ENCODE measurements around the gene ITIH1.

The ITIH1 gene

GRCh38 chr3:52817221-52817620 lies 39.8 kb downstream of the ITIH1 start:
- DNase-seq: no peak

GRCh38 chr3:52817860-52818259 lies 40.5 kb downstream of the ITIH1 start:
- DNase-seq: no peak

GRCh38 chr3:52819936-52820335 lies 42.5 kb downstream of the ITIH1 start:
- no peak for DNase-seq

- no peak for DNase-seq
These were observed 43.3 kb downstream of the ITIH1 start for GRCh38 chr3:52820736-52821135.

- no peak for DNase-seq
These were observed 45.0 kb downstream of the ITIH1 start for GRCh38 chr3:52822363-52822762.

- DNase-seq: no peak
These were observed 46.6 kb downstream of the ITIH1 start for GRCh38 chr3:52824037-52824436.

- DNase-seq: no peak
These were observed 50.0 kb downstream of the ITIH1 start for GRCh38 chr3:52827441-52827840.

- DNase-seq: no peak
These were observed 50.5 kb downstream of the ITIH1 start for GRCh38 chr3:52827866-52828376.

- no peak for DNase-seq
These were observed 52.1 kb downstream of the ITIH1 start for GRCh38 chr3:52829482-52829881.

- DNase-seq: no peak
These were observed 52.6 kb downstream of the ITIH1 start for GRCh38 chr3:52829906-52830463.

GRCh38 chr3:52830535-52831258 lies 53.3 kb downstream of the ITIH1 start, which contains the start of gene ITIH4:
Gene ITIH4 (minus strand): TSS chr3:52830672. CDS start chr3:52830642, 30 bp downstream.
- no peak for DNase-seq

- DNase-seq: no peak
These were observed 54.3 kb downstream of the ITIH1 start for GRCh38 chr3:52831500-52832301.

GRCh38 chr3:52833202-52833601 lies 55.8 kb downstream of the ITIH1 start:
- no peak for DNase-seq

- no peak for DNase-seq
These were observed 57.6 kb downstream of the ITIH1 start, which contains the start of gene MUSTN1 for GRCh38 chr3:52834871-52835501. Gene MUSTN1 (minus strand): TSS chr3:52835019. CDS start chr3:52834948, 71 bp downstream.

GRCh38 chr3:52835766-52836470 lies 58.5 kb downstream of the ITIH1 start:
- no peak for DNase-seq

GRCh38 chr3:52836471-52836845 lies 59.1 kb downstream of the ITIH1 start:
- no peak for DNase-seq

- no peak for DNase-seq
These were observed 59.6 kb downstream of the ITIH1 start for GRCh38 chr3:52836986-52837385.

- no peak for DNase-seq
These were observed 61.3 kb downstream of the ITIH1 start for GRCh38 chr3:52838561-52839267.

GRCh38 chr3:52839268-52839575 lies 61.8 kb downstream of the ITIH1 start:
- DNase-seq: no peak

- DNase-seq: no peak
These were observed 62.6 kb downstream of the ITIH1 start for GRCh38 chr3:52839892-52840545.

- DNase-seq: no peak
These were observed 64.0 kb downstream of the ITIH1 start for GRCh38 chr3:52841211-52841980.
